LoVo (cell line): ENCODE measurements around the gene RTN4RL1.

Experiments used
- DNase-seq: peaks from one replicate; pipeline ENCODE4 v3.0.0-alpha.2; 2016; ENCODE audit warnings: low spot score

Gene RTN4RL1

GRCh38 chr17:1977583-1978395, 47.3 kb downstream of the RTN4RL1 start:
- DNase-seq = no peak

DNA sequence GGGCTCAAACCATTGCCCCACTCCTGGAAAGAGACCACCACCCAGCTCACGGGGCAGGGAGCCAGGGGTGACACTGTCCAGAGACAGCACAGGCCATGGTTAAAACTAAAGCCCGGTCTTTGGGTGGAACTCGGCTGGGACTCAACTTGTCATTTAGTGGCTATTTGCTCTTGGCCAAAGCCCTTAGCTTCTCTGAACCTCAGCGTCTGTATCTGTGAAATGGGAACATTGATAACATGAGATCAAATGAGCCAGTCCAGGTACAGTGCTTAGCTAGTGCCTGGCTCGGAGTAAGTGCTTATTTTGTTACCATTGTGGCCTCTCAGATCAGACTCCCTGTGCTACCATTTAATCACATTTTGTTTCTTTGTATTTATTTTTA, 48.5 kb downstream of the RTN4RL1 start:
- DNase-seq = no peak

DNA sequence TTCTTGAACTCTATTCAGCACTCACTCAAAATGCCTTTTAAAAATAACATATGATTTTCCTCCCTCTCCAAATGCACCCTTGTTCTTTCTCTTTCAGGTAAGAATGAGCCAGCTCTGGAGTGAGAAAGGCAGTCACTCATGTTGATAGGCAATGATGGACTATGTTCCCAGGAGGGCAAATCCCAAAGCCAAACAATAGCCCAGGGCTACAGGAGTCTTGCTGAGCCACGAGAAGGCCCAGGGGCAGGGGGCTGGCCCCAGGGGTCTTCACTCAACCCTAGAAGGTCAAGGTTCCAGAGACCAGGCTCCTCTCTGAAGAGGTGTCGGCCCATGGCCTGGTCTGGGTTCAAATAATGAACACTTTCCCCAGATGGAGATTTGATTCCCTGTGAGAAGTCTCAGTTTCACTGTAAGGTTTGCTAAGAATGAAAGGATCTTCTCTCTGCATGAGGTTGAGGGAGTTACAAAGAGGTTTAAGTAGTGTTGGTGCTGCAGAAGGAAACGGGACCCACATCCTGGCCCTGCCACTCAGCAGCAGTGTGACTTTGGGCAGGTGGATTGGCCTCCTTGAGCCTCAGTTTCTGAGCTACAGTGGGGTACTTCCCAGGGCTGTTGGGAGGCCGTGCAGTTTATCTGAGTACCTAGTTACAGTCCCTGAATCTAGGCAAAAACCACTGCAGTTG, 49.0 kb downstream of the RTN4RL1 start:
- no peak for DNase-seq

DNA sequence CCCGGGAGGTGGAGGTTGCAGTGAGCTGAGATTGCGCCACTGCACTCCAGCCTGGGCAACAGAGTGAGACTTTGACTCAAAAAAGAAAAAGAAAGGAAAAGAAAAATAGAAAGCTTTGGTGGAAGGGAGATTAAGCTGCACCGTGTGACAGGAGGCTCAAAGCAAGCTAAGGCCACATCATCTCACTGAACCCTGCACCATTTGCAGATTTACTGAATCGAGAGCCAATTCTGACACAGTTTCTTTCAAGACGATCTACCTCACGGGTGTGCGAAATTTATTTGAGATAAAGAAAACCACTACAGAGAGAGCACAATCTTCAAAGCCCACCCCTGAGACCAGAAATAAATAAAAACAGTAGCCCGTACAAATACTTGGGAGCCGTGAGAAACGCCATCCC, 49.6 kb downstream of the RTN4RL1 start:
- DNase-seq = no peak

- no peak for DNase-seq
Observed at GRCh38 chr17:1972487-1973160, 52.5 kb downstream of the RTN4RL1 start.

GRCh38 chr17:1970843-1971384, 54.2 kb downstream of the RTN4RL1 start:
- no peak for DNase-seq

- DNase-seq = no peak
Observed at GRCh38 chr17:1969712-1970111, 55.4 kb downstream of the RTN4RL1 start.

GRCh38 chr17:1967213-1967612, 57.9 kb downstream of the RTN4RL1 start:
- no peak for DNase-seq

- DNase-seq = no peak
Observed at GRCh38 chr17:1966274-1967086, 58.7 kb downstream of the RTN4RL1 start.

DNA sequence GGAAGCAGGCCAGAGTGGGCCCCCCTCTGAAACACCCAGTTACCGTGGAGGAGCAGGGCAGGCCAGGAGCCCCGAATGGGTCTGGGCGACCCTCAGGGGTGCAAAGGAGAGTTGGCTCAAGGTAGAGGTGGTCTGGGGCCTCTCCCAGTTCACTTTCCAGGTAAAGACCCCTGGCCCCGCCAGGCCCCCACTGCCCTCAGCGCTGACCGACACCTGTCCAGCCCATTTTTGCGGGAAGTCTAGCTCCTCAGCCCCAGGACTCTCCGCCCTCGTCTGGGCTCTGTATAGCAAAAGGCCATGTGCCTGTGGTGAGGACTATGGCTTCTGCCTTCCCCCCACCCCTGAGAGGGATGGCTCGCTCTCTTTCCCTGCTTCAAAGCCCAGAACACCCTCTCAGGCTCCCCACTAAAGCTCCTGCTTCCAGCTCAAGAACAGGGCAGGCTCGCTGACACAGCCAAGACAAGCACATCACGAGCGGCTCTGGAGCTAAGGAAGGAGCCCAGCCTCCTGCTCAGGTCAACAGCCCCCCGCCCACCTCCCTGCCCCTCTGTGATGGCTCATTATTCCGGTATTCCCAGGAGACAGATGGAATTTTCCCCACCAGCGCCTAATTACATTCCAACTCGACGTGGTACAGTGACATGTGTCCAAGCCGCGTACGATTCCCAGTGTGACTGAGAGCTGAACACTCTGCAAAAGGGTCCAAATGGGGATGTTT, 59.4 kb downstream of the RTN4RL1 start:
- DNase-seq = no peak

GRCh38 chr17:1963250-1963649, 61.9 kb downstream of the RTN4RL1 start:
- no peak for DNase-seq

- no peak for DNase-seq
Observed at GRCh38 chr17:1961189-1961588, 63.9 kb downstream of the RTN4RL1 start.

DNA sequence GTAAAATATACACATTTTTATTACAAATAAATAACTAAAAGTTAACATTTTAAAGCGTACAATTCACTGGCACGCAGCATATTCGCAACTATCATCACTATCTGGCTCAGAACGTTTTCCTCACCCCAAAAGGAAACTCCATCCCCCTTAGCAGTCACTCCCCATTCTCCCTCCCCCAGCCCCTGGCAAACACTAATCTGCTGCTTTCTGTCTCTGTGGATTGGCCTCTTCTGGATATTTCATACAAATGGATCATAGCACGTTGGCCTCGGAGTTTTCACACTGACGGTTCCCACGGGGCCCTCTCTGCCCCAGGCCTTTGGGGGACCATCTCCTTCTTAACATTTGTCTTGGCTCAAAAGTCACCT, 64.6 kb downstream of the RTN4RL1 start:
- no peak for DNase-seq

GRCh38 chr17:1959871-1960544, 65.1 kb downstream of the RTN4RL1 start:
- no peak for DNase-seq

DNA sequence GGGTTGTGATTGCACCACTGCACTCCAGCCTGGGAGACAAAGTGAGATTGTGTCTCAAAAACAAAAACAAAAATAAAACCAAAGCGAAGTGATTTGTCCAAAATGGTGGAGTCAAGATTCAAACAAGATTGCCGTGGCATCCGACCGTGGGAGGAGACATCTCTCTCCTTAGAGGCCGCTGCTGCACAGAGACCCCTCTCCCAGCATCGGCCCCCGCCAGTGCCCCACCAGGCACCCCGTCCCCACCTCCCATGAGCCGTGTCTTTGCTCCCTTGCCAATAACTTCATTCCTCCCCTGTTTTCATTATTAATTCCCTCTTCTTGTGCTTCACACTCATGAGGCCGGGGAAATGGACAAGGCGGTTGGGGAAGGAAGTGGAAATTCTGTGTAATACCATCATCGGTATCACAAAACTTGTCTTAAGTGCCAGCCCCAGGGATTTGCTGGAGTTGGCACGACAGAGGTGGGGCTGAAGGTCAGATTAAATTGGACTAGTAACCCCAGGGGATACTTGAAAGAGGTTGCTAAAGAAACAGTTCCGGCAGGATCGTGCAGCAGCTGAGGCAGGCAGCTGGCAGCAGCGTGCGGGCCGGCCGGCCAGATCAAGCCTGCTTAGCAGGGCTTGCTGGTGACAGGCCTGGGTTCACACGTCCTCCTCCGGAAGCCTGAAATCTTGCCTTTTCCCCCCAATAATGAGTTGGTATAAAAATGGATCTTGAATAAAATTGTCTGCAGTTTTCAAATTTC, 66.8 kb downstream of the RTN4RL1 start:
- DNase-seq = no peak

GRCh38 chr17:1957037-1957436, 68.1 kb downstream of the RTN4RL1 start:
- no peak for DNase-seq

- no peak for DNase-seq
Observed at GRCh38 chr17:1956134-1956533, 69.0 kb downstream of the RTN4RL1 start.

GRCh38 chr17:1953831-1954230, 71.3 kb downstream of the RTN4RL1 start:
- DNase-seq = no peak

- DNase-seq = no peak
Observed at GRCh38 chr17:1951920-1952319, 73.2 kb downstream of the RTN4RL1 start.

GRCh38 chr17:1949754-1950153, 75.4 kb downstream of the RTN4RL1 start:
- no peak for DNase-seq
